GM12878 (cell line): ENCODE data around the gene GET3. TPM values are rescaled to one million over a fixed set of nuclear protein-coding genes. Genes with fewer than 3 reads are reported as not detected.
A peak's percentile ranks its signal among the peaks of the same experiment; 100 is the strongest.

Experiments used
- ATAC-seq: fragments of 200-7000 bp; cut with Tn5 transposase; 3 replicates; pipeline ENCODE4 v1.9.1; 2020; ENCODE audit warnings: mild to moderate bottlenecking, moderate library complexity
- Bru-seq: library from RNA; stranded (reverse); fragments of 400-500 nt; gene quantifications from one replicate; lab custom pipeline; 2021; lab: Mats Ljungman, UMichigan
- BruChase-seq, 2 experiments: library from RNA; stranded (reverse); fragments of 400-500 nt; gene quantifications; one replicate each; lab custom pipeline; 2021; lab: Mats Ljungman, UMichigan
- BruUV-seq: library from RNA; stranded (reverse); fragments of 400-500 nt; replicated peaks from 2 replicates; lab custom pipeline; 2021; lab: Mats Ljungman, UMichigan
- CTCF ChIA-PET: fragments of 300-600 bp; sonication (Branson Sonifier 250); formaldehyde crosslinking; extraction: SDS; loops from one replicate; lab custom pipeline; 2021; ENCODE audit warnings: inconsistent platforms; lab: Yijun Ruan, JAX
- POLR2A ChIA-PET: fragments of 350-600 bp; formaldehyde crosslinking; extraction: SDS; loops from one replicate; lab custom pipeline; 2021; ENCODE audit warnings: inconsistent platforms; lab: Charles Lee
- RAD21 ChIA-PET: fragments of 300-600 bp; sonication (Branson Sonifier 250); formaldehyde crosslinking; loops from one replicate; lab custom pipeline; 2023; ENCODE audit warnings: antibody characterized with exemption; ENCODE audit not compliant: unreplicated experiment; lab: Charles Lee
- SMC1A ChIA-PET: fragments of 300-600 bp; sonication (Branson Sonifier 250); formaldehyde crosslinking; loops from one replicate; lab custom pipeline; 2023; ENCODE audit not compliant: unreplicated experiment, uncharacterized antibody; lab: Charles Lee
- DNase-seq: peaks from one replicate; pipeline ENCODE4 v3.0.0-alpha.2; 2011; ENCODE audit warnings: low read depth, low spot score
- FAIRE-seq: peaks from 3 replicates; lab custom pipeline; 2011; peaks lifted over from hg19 to GRCh38; lab: Jason Lieb, UNC
- H2AFZ ChIP-seq: 2 replicates; pipeline ENCODE4 v1.6.0; 2011; ENCODE audit warnings: low read depth, low read length, control low read depth; ENCODE audit not compliant: control insufficient read depth
- H3K27ac ChIP-seq: 2 replicates; pipeline ENCODE4 v1.5.1; 2011; ENCODE audit warnings: control low read depth; ENCODE audit not compliant: control insufficient read depth, insufficient read depth
- H3K27me3 ChIP-seq, 2 experiments: replicated peaks in 1 of 2; 2 replicates each; pipeline versions ENCODE4 v1.6.0 to v1.6.1; 2011; ENCODE audit warnings: low read length in 1 of 2; ENCODE audit not compliant: control insufficient read depth in 2 of 2, insufficient read depth in 2 of 2
- H3K36me3 ChIP-seq, 2 experiments: 2 replicates each; pipeline ENCODE4 v1.5.1; 2011; ENCODE audit warnings: low read length in 1 of 2; ENCODE audit not compliant: control insufficient read depth in 2 of 2, insufficient read depth in 2 of 2
- H3K4me1 ChIP-seq: 2 replicates; pipeline ENCODE4 v1.6.1; 2011; ENCODE audit warnings: mild to moderate bottlenecking, low read length, moderate library complexity, mixed read lengths; ENCODE audit not compliant: control insufficient read depth, insufficient read depth
- H3K4me2 ChIP-seq: 2 replicates; pipeline ENCODE4 v1.6.0; 2011; ENCODE audit warnings: control low read depth; ENCODE audit not compliant: control insufficient read depth, insufficient read depth
- H3K4me3 ChIP-seq: fragments of 200-600 bp; sonication (generic); 2 replicates; pipeline ENCODE4 v1.5.1; 2016
- H3K79me2 ChIP-seq: 2 replicates; pipeline ENCODE4 v1.6.0; 2011; ENCODE audit warnings: low read length; ENCODE audit not compliant: control insufficient read depth, insufficient read depth
- H3K9ac ChIP-seq: 2 replicates; pipeline ENCODE4 v1.8.0; 2011; ENCODE audit warnings: low read length, control low read depth, mixed read lengths; ENCODE audit not compliant: control insufficient read depth, insufficient read depth
- H3K9me3 ChIP-seq: replicated peaks from 3 replicates; pipeline ENCODE4 v1.5.1; 2011; ENCODE audit warnings: mild to moderate bottlenecking, low read length; ENCODE audit not compliant: control insufficient read depth, insufficient read depth
- H4K20me1 ChIP-seq: 2 replicates; pipeline ENCODE4 v1.6.0; 2011; ENCODE audit not compliant: control insufficient read depth, insufficient read depth
- ASH2L ChIP-seq: fragments of 300-600, 200-600 bp; sonication (generic); IDR thresholded peaks from 2 replicates; pipeline ENCODE4 v1.6.1; 2017; ENCODE audit warnings: low read depth, mild to moderate bottlenecking, borderline replicate concordance
- CREM ChIP-seq: IDR thresholded peaks from 2 replicates; pipeline ENCODE4 v1.6.1; 2014; ENCODE audit warnings: antibody characterized with exemption, low read depth
- ELK1 ChIP-seq: IDR thresholded peaks from 2 replicates; pipeline ENCODE4 v1.6.1; 2012; ENCODE audit warnings: low read depth, low read length, improper control_type of control experiment
- ETV6 ChIP-seq, 2 experiments: fragments of 450-650 bp in 1 of 2; IDR thresholded peaks in 1 of 2; conservative IDR thresholded peaks in 1 of 2; 2 replicates each; pipeline ENCODE4 v1.6.1; 2014; ENCODE audit warnings: antibody characterized with exemption in 1 of 2, borderline replicate concordance in 1 of 2, low read depth in 1 of 2, mild to moderate bottlenecking in 1 of 2, moderate library complexity in 1 of 2
- FOS ChIP-seq: IDR thresholded peaks from 3 replicates; pipeline ENCODE4 v1.6.1; 2011; ENCODE audit warnings: borderline replicate concordance; ENCODE audit not compliant: insufficient read length; ENCODE audit errors: extremely low read depth
- GATAD2B ChIP-seq: fragments of 450-650 bp; conservative IDR thresholded peaks from 2 replicates; pipeline ENCODE4 v1.6.1; 2017; ENCODE audit warnings: low read depth, mild to moderate bottlenecking, moderate library complexity
- HSF1 ChIP-seq: fragments of 150-350 bp; IDR thresholded peaks from 2 replicates; pipeline ENCODE4 v1.6.1; 2014; ENCODE audit warnings: mild to moderate bottlenecking, low read depth, low read length
- IKZF2 ChIP-seq, 2 experiments: fragments of 450-650 bp; IDR thresholded peaks; 2 replicates each; pipeline ENCODE4 v1.6.1; 2017; ENCODE audit warnings: mild to moderate bottlenecking in 2 of 2, moderate library complexity in 2 of 2
- MYC ChIP-seq: IDR thresholded peaks from 2 replicates; pipeline ENCODE4 v1.6.1; 2011; ENCODE audit warnings: mild to moderate bottlenecking, low read length, moderate library complexity, inconsistent platforms; ENCODE audit not compliant: insufficient read depth, insufficient replicate concordance, insufficient read length, severe bottlenecking
- PAX8 ChIP-seq: fragments of 450-650 bp; IDR thresholded peaks from 2 replicates; pipeline ENCODE4 v1.6.1; 2017; ENCODE audit warnings: mild to moderate bottlenecking, moderate library complexity
- SPI1 ChIP-seq: IDR thresholded peaks from 2 replicates; pipeline ENCODE4 v1.6.1; 2011; ENCODE audit warnings: low read depth, mild to moderate bottlenecking, low read length, moderate library complexity, borderline replicate concordance; ENCODE audit not compliant: insufficient read depth
- TCF12 ChIP-seq: IDR thresholded peaks from 2 replicates; pipeline ENCODE4 v1.6.1; 2011; ENCODE audit warnings: low read depth, mild to moderate bottlenecking, low read length
- TCF7 ChIP-seq: IDR thresholded peaks from 2 replicates; pipeline ENCODE4 v1.6.1; 2014; ENCODE audit warnings: antibody characterized with exemption, borderline replicate concordance
- YY1 ChIP-seq: IDR thresholded peaks from 2 replicates; pipeline ENCODE4 v1.6.1; 2011; ENCODE audit warnings: low read depth, mild to moderate bottlenecking, low read length
- WGBS: methylation state at CpG from one replicate; pipeline ENCODE4 v1.1.6; 2016; ENCODE audit warnings: low lambda C conversion rate; ENCODE audit not compliant: insufficient replicate concordance, insufficient coverage; ENCODE audit errors: missing lambda C conversion rate; 5-methylcytosine and 5-hydroxymethylcytosine counted together
- in situ Hi-C: fragments of 300-500 bp; cut with MboI; formaldehyde crosslinking; loops from 9 replicates; pipeline ENCODE4 v1.14.3; 2018; ENCODE audit warnings: mixed read lengths
- intact Hi-C: fragments of 100-400 bp; cut with micrococcal nuclease; formaldehyde crosslinking; loops from one replicate; pipeline ENCODE4 v1.14.2; 2022; ENCODE audit not compliant: unreplicated experiment
- long read RNA-seq, 2 experiments: library from polyadenylated mRNA; unstranded; transcript quantifications; one replicate each; pipeline ENCODE4 v2.0.0, GENCODE V29; 2019 to 2020
- polyA minus RNA-seq, 3 experiments: library from RNA; depleted of rRNA, polyadenylated mRNA; stranded (reverse); fragments of >200 nt; gene quantifications; 2 replicates each; pipeline ENCODE4 v1.2.3, GENCODE V29; 2011
- polyA plus RNA-seq, 11 experiments: library from polyadenylated mRNA; depleted of rRNA in 4 of 11; unstranded in 6 of 11; stranded (reverse) in 5 of 11; fragments of >200 nt; fragmentation: Nextera tagmentation in 4 of 11; fragmentation: Illumina TruSeq in 1 of 11; extraction: Ambion mirVana in 4 of 11; extraction: Trizol in 1 of 11; gene quantifications; 1 replicate in 1 of 11; 2 replicates in 10 of 11; pipeline versions ENCODE4 v1.2.1 to v1.2.3, GENCODE V29; 2011 to 2016; ENCODE audit warnings: inconsistent platforms in 2 of 11, missing spikeins in 2 of 11, low read depth in 1 of 11
- total RNA-seq, 4 experiments: library from RNA; depleted of rRNA in 3 of 4; stranded (reverse); fragments of >200 nt in 3 of 4; fragmentation: Illumina TruSeq in 1 of 4; extraction: Trizol in 1 of 4; gene quantifications; 2 replicates each; pipeline versions ENCODE4 v1.2.1 to v1.2.3, GENCODE V29; 2013 to 2021

Gene GET3
- 6.7 and 10.6 TPM in 2 replicates for total RNA-seq (2013; cell fraction: nucleolus; rRNA removed)
- total RNA-seq (2014; rRNA removed) (109 and 118 TPM in 2 replicates), total RNA-seq (2014; rRNA removed; fragmentation: Illumina TruSeq; extraction: Trizol) (56.2 and 61.4 TPM in 2 replicates), total RNA-seq (2021) (75.3 and 84.0 TPM in 2 replicates), polyA plus RNA-seq (2011; rRNA removed) (57.3 and 121 TPM in 2 replicates), polyA plus RNA-seq (2014; fragmentation: Illumina TruSeq; extraction: Trizol) (22.7 and 76.6 TPM in 2 replicates), polyA plus RNA-seq (2014; fragmentation: Nextera tagmentation; extraction: Ambion mirVana) (10 to 100 TPM; 14.5 to 22.0 TPM), polyA plus RNA-seq (2014; rRNA removed) (144 and 156 TPM in 2 replicates), polyA plus RNA-seq (2016; fragmentation: Nextera tagmentation; extraction: Ambion mirVana) (100 to 1,000 TPM; 126 to 139 TPM), polyA minus RNA-seq (2011; rRNA and poly(A)+ RNA removed) (56.2 and 89.3 TPM in 2 replicates), Bru-seq, nascent RNA (percentile 61 among the genes with signal in this experiment), BruChase-seq, experiment 1, labeled RNA remaining after a 6-hour chase (percentile 77 among the genes with signal in this experiment), BruChase-seq, experiment 2, labeled RNA remaining after a 2-hour chase (percentile 67 among the genes with signal in this experiment)
- polyA plus RNA-seq (2011; ENCODE audit: low read depth): 52.8 TPM
- polyA plus RNA-seq (2011; cell fraction: cytosol; rRNA removed): 140 and 205 TPM in 2 replicates
- polyA plus RNA-seq (2011; cell fraction: nucleus; rRNA removed): 126 and 133 TPM in 2 replicates
- polyA plus RNA-seq (2012): 60.3 and 78.8 TPM in 2 replicates
- 28.9 and 31.8 TPM in 2 replicates for polyA minus RNA-seq (2011; cell fraction: cytosol; rRNA and poly(A)+ RNA removed)
- polyA minus RNA-seq (2011; cell fraction: nucleus; rRNA and poly(A)+ RNA removed): 11.1 and 15.2 TPM in 2 replicates
- long read RNA-seq, experiment 1, transcript ASNA1-201 (7 exons, 1,280 nt): major isoform, 56 of 65 reads
- long read RNA-seq, experiment 1, partial matches to known transcripts: 1 of 65 reads
- long read RNA-seq, experiment 1, other reads (novel, unspliced or antisense): 8 of 65 reads
- long read RNA-seq, experiment 2, partial matches to known transcripts: 0 of 1 reads
- long read RNA-seq, experiment 2, other reads (novel, unspliced or antisense): 0 of 1 reads

DNA sequence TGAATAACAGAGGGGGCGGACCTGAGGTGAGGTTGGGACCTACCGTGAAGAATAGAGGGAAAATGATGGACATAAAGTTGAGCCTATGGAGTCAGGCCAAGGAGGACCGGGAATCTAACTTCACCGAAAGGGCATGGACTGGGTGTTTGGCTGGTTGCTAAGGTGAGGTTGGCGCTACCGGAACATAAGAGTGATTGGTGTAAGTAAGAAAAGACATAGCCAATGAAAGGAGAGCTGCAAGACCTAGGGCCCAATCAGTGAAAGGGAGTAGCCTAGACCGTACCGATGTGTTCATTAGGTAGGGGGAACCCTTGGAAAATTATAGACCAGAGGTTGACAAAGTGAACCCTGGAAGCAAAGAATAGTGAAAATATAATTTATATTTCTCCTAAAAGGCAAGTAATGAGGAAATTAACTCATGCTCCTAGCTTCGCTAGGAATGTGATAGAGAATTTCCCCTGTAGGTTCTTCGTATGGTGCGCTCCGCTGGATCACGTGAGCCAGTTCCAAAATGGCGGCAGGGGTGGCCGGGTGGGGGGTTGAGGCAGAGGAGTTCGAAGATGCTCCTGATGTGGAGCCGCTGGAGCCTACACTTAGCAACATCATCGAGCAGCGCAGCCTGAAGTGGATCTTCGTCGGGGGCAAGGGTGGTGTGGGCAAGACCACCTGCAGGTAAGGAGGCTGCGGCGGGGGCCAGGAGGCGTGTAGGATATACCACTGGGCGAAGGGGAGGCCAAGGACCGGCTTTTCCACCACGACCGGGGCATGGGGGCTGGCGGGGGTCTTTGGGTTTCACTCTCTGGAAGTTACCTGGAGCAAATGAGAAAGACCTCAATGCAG lies at the start of gene GET3:
TSS of gene GET3 (plus strand) at position 503 of the 840 bp plus-strand sequence. CDS start at position 512, 9 bp downstream.
- TSS peak; percentile 89 for BruUV-seq
- intact Hi-C loops: no loop called here
- peak within 1 kb of the TSS; percentile 90 for H3K4me3 ChIP-seq
- TF ChIP-seq MYC (no peak), YY1 (peak; percentile 100), FOS (peak; percentile 29), PAX8 (no peak), HSF1 (peak; percentile 42; the same call in 1 of the 2 replicates), ELK1 (no peak), SPI1 (no peak), TCF12 (peak; percentile 57; the same call in 1 of the 2 replicates), GATAD2B (no peak), TCF7 (no peak), CREM (0 out of 2 replicates have a peak, but pooled peaks have one; percentile 12), ETV6 (conservative IDR thresholded peaks at IDR 0.05 in 1 of 2, IDR thresholded peaks at IDR 0.05 in 1 of 2; ENCODE audit: borderline replicate concordance in 1 of 2, low read depth in 1 of 2) (no peak), ASH2L (no peak), IKZF2 (IDR thresholded peaks at IDR 0.05) (no peak; a peak in 2 of 4 replicates)

More for the DNA sequence above, at the start of gene GET3:
- Histone ChIP-seq H3K4me1 (peaks cover 19% of the 10 kb centered on the region), H3K9ac (peak within 1 kb of the TSS; percentile 88), H2AFZ (peak within 1 kb of the TSS; percentile 100), H3K36me3 (0 out of 4 replicates have a peak, but pooled peaks cover 0 to under 1% of the 10 kb centered on the region in 2 experiments), H3K79me2 (peaks cover 34% of the 10 kb centered on the region), H3K27ac (peak within 1 kb of the TSS; percentile 98), H3K27me3 (no peaks in the 10 kb centered on the region), H3K4me2 (peak within 1 kb of the TSS; percentile 91), H3K9me3 (no peaks in the 10 kb centered on the region; the same call in 2 of the 3 replicates), H4K20me1 (peaks cover 5% of the 10 kb centered on the region)
- in situ Hi-C loops: no loop called here
- POLR2A ChIA-PET: interaction anchor here (0.7 to 3.1 kb wide), 4 partner anchors 15 to 404 kb away, joined by 3 to 26 read pairs (median 7); partner anchors contain the start of genes JUNB and ZNF563
- 2% methylated on average over 27 of the region's 29 CpGs for WGBS
- SMC1A ChIA-PET: interaction anchor here (0.7 to 1.8 kb wide), 6 partner anchors 14 to 40 kb away, joined by 3 to 6 read pairs (median 4); no protein-coding TSS in a partner anchor
- CTCF ChIA-PET: interaction anchor here (0.6 to 3.8 kb wide), 12 partner anchors 10 to 62 kb away, joined by 3 to 19 read pairs (median 4); partner anchors contain the start of gene TNPO2
- RAD21 ChIA-PET: interaction anchor here (1.0 to 1.7 kb wide), 3 partner anchors 24 to 71 kb away, joined by 3 to 7 read pairs (median 4); partner anchors contain the start of genes MAN2B1 and WDR83
- peak; percentile 100 for FAIRE-seq
- ATAC-seq: peak; percentile 92
- DNase-seq: peak; percentile 99
